GM06990 (cell line): ENCODE measurements around the gene AKT1.

ENCODE experiments used
- DNase-seq: peaks from one replicate; pipeline ENCODE4 v3.0.0-alpha.2; 2011; ENCODE audit not compliant: insufficient read length; ENCODE audit errors: extremely low read depth
- H3K27me3 ChIP-seq: replicated peaks from 2 replicates; pipeline ENCODE4 v1.6.0; 2011; ENCODE audit warnings: low read length; ENCODE audit not compliant: control insufficient read depth, insufficient read depth
- H3K36me3 ChIP-seq: 2 replicates; pipeline ENCODE4 v1.5.1; 2011; ENCODE audit warnings: low read length; ENCODE audit not compliant: control insufficient read depth, insufficient read depth
- H3K4me3 ChIP-seq: replicated peaks from 2 replicates; pipeline ENCODE4 v1.5.1; 2011; ENCODE audit warnings: low read depth, mild to moderate bottlenecking, control low read depth, low read length
- CTCF ChIP-seq: IDR thresholded peaks from 2 replicates; pipeline ENCODE4 v1.5.1; 2011; ENCODE audit warnings: low read length, control low read depth, mild to moderate bottlenecking, inconsistent platforms; ENCODE audit not compliant: insufficient read depth, poor library complexity, severe bottlenecking

Gene AKT1

GRCh38 chr14:104794993-104795780, at the start of gene AKT1:
Gene AKT1, minus strand, starts transcription at chr14:104795748. Its CDS starts 3,105 bp downstream, at chr14:104792643.
- peak; percentile 52 for DNase-seq
- no peak for TF ChIP-seq CTCF
- Histone ChIP-seq H3K36me3 (peaks cover 13% of the 10 kb centered on the region), H3K27me3 (peaks cover 1% of the 10 kb centered on the region; the same call in 1 of the 2 replicates), H3K4me3 (peak within 1 kb of the TSS; percentile 81)

- Histone ChIP-seq H3K27me3 (peaks cover 2% of the 10 kb centered on the region), H3K36me3 (no peaks in the 10 kb centered on the region), H3K4me3 (no peak overlapping the region)
- DNase-seq = no peak
- TF ChIP-seq CTCF = no peak
These were observed 49.6 kb upstream of the AKT1 start for GRCh38 chr14:104845033-104845666.

- no peak for TF ChIP-seq CTCF
- H3K4me3 ChIP-seq = no peak overlapping the region
- peaks cover 2% of the 10 kb centered on the region for H3K27me3 ChIP-seq
- H3K36me3 ChIP-seq = no peaks in the 10 kb centered on the region
- DNase-seq = no peak
These were observed 48.9 kb upstream of the AKT1 start for GRCh38 chr14:104844306-104845032.

GRCh38 chr14:104843442-104844305, 48.1 kb upstream of the AKT1 start:
- DNase-seq = no peak
- H3K4me3 ChIP-seq = no peak overlapping the region
- no peak for TF ChIP-seq CTCF
- peaks cover 2% of the 10 kb centered on the region; the same call in 1 of the 2 replicates for H3K27me3 ChIP-seq
- H3K36me3 ChIP-seq = no peaks in the 10 kb centered on the region

- no peak for TF ChIP-seq CTCF
- Histone ChIP-seq H3K27me3 (peaks cover 2% of the 10 kb centered on the region; the same call in 1 of the 2 replicates), H3K36me3 (no peaks in the 10 kb centered on the region), H3K4me3 (no peak overlapping the region)
- no peak for DNase-seq
These were observed 47.5 kb upstream of the AKT1 start for GRCh38 chr14:104843006-104843405.
